HG02981 (cell line): ENCODE measurements around the gene NELL1.

Experiments used
- ATAC-seq: cut with Tn5 transposase; IDR thresholded peaks from one replicate; pipeline ENCODE4 v1.9.1; 2021; ENCODE audit warnings: mild to moderate bottlenecking, moderate library complexity; ENCODE audit not compliant: unreplicated experiment

Gene NELL1

GRCh38 chr11:21402274-21402673 is 732.9 kb downstream of the NELL1 start:
- no peak for ATAC-seq

GRCh38 chr11:21403069-21403468 is 733.7 kb downstream of the NELL1 start:
- no peak for ATAC-seq

GRCh38 chr11:21405422-21405821 is 736.0 kb downstream of the NELL1 start:
- ATAC-seq, result no peak

GRCh38 chr11:21410513-21410912 is 741.1 kb downstream of the NELL1 start:
- ATAC-seq, result no peak

GRCh38 chr11:21411104-21411503 is 741.7 kb downstream of the NELL1 start:
- no peak for ATAC-seq

DNA sequence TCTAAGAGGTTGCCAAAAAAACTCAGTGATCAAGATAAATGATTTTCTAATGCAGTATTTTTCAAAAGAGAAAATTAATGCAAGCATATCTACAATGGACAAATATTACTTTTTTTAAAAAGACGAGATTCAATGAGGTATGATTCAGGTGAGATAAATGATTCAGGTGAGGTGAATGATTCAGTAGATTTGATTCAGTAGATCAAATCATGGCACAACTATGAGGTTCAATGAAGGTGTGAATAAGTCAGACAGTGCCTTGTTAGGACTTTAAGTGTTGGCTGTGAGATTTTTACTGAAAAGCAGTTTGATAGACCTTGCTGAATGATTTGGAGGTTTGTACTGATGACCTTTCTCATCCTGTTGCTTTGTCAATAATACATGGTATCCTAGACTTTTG is 742.2 kb downstream of the NELL1 start:
- no peak for ATAC-seq

DNA sequence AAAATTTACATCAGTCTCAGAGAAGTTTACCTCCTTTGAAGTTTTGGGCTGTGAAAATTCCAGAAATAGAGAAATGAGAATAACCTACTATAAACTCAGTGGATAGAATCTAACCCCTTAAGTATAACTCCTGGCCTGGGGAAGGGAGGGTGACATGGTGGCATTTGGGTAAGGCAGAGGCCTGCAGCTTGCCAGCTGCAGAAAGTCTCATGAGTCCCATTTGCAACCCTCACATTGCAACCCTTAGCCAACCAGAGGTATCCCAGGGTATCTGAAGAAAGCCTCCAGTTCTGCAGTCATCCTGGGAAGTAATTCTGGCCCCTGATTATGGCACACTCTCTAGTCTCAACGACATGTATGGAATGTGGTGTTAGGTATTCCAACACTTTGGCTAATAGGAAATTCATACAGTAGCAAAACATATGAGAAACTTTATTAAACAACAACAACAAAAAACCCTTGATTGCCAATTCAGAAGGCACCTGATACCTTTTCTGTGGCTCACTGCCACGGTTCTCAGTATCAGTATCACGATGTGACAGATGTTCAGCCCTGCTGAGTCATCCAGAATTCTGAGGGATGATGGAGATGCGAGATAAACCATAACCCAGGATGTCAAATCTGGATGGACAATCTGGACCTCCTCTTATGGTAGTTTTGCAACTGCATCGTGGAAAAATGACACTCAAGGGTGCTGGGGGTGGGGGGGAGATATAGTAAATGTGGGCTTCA is 743.4 kb downstream of the NELL1 start:
- ATAC-seq, result peak; percentile 45

- no peak for ATAC-seq
Measured at GRCh38 chr11:21414953-21415352, 745.6 kb downstream of the NELL1 start.

GRCh38 chr11:21415606-21416005 is 746.2 kb downstream of the NELL1 start:
- ATAC-seq, result no peak

GRCh38 chr11:21421711-21422329 is 752.4 kb downstream of the NELL1 start:
- no peak for ATAC-seq

DNA sequence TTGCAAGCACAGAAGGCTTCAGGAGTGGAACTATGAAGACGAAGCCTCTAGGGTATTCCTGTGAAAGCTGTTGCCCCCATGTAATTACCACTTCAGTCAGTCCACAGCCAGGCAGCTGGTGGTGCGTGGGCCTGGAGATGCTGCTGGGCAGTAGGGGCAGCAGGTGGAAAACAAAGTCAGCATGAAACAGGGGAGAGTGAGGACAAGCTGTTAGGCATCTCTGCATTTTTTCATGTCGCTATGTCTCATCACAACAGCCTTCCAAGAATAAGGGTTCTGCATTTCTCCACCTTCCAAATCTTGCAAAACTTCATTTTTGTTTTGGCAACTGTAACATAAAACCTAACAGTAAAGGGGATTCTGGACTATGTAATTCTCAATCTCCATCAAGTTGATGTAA is 757.5 kb downstream of the NELL1 start:
- no peak for ATAC-seq

DNA sequence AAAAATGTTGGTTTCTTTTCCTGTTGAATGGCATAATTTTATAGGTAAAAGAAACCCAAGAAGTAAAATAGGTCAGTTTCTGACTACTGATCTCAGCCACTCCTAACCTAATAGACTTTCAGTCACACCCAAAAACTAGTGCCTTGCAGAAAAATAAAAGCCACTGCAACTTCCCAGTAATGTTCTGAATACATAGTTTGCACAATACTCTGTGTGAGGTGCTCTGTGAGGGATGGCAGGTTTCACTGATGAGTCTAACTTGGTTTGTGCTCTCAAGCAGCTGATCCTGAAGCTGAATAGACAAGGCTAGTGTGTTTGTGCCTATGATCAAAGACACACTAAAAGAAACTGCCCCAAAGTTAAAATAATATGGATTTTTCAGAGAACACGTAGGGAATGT is 758.3 kb downstream of the NELL1 start:
- no peak for ATAC-seq

GRCh38 chr11:21428796-21429195 is 759.4 kb downstream of the NELL1 start:
- no peak for ATAC-seq

DNA sequence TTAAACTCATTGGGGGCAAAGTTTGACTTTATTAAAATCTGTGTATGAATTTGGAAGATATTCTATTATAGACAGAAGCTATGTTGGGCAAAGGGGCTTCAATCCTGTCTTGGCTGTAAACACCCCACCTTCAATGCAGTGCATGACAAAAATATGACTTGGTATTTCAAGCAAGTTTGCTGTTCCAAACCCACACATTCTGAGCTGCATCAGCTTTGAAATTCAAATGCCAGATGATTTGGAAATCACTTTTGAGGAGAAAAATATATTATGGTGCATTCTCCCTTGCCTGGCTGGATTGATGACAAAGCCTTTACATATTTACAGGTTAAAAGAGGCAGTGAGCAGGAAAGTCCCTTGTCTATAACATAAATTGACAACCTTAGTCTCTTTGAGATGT is 760.0 kb downstream of the NELL1 start:
- no peak for ATAC-seq

- ATAC-seq, result no peak
Measured at GRCh38 chr11:21430537-21430936, 761.2 kb downstream of the NELL1 start.

DNA sequence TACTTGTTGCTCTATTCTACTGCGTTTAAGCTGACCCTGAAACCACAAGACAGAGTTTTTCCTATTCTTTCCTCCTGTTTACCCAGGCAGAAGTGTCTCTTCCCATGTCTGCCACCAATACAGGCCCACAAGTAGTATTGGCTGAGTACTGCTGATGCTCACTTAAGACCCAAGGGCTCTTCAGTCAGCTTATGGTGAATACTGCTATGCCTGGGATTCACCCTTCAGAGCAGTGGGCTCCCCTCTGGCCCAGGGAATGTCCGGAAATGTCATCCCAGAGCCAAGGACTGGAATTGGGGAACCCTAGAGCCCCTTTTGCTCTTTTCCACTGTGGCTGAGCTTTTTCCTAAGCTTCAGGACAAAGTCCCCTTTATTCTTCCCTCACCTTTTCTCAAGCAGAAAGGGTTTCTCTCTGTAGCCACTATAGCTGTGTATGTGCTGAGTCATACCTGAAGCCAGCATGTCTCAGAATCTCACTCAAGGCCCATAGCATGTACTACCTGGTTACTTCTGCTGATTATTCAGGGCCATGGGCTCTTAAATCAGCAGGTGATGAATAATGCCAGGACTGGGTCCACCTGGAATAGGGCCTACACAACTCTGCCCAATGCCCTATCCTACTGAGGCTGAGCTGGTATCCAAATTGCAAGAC is 777.7 kb downstream of the NELL1 start:
- ATAC-seq, result peak; percentile 85

GRCh38 chr11:21447871-21448270 is 778.5 kb downstream of the NELL1 start:
- no peak for ATAC-seq

DNA sequence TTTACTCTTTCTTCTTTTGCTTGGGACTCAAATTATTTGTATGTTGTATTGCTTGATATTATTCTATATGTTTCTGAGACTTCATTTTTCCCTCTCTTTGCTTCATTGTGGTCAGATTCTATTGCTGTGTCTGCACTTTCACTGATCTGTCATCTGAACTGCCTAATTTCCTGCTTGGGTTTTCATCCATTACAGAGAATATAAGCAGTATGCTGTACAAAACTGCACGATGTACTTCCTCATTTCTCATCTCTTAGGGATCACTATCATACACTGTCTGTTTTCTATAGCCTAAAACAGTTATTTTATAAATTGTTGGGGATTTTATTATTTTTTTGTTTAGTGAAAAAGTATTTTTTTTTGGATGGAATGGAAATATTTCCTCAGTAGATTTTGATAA is 786.8 kb downstream of the NELL1 start:
- ATAC-seq, result no peak

GRCh38 chr11:21460082-21460481 is 790.7 kb downstream of the NELL1 start:
- no peak for ATAC-seq

DNA sequence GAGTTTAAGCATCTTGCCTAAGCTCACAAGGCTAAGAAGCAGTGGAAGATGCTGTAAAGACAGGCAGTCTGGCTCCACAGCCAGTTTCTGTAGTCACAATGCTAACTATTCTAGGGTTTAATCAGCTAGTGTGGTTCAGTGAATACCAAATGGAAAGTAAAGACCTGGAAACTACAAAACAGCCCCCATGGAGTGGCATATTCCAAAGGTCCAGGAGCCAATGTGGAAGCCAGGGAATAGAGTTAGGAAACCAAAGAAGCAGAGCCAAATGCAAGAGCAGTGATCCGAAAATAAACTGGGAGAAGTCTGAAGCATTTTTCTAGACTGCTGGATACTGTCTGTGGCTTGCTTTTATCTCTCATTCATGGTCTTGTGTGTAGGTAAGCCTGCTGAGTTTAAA is 792.3 kb downstream of the NELL1 start:
- no peak for ATAC-seq

DNA sequence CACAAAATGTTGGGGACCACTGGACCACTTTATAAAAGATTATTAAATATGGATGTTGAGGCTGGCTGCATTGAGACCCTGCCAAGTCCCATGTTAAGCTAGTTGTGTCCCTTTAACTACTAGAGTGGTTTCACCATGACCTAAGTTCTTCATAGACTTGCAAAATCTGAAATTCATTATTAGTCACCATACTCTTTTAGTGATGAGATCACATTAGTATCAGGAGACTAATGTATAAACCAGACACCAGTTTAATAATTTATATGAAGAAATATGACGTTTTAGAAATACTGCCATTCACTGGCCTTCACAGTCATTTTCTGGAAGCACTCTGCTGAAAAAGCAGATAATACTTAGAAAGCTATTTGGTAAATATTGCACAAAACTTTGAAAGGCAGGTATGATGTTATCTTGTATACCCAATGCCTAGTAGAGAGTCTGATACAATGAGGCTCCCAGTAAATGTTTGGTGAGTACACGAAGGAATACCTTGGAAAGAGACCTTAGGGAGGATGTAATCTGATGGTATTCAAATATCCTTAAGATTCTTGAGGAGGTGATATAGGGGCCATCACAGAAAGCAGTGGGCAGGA is 795.3 kb downstream of the NELL1 start:
- ATAC-seq, result peak; percentile 81

GRCh38 chr11:21465203-21465602 is 795.8 kb downstream of the NELL1 start:
- ATAC-seq, result no peak
